Hematopoietic multipotent progenitor cell (in vitro differentiated cells): ENCODE measurements around the gene EMC9. TPM values are rescaled to one million over a fixed set of nuclear protein-coding genes. Genes with fewer than 3 reads are reported as not detected.

Source experiments
- DNase-seq, 3 donors: peaks; one replicate each; pipeline ENCODE4 v3.0.0-alpha.2; 2011 to 2015; ENCODE audit warnings: low read depth in 2 of 3, low spot score in 2 of 3
- total RNA-seq: library from RNA; depleted of rRNA; stranded (reverse); fragments of >200 nt; gene quantifications from one replicate; pipeline ENCODE4 v1.2.3, GENCODE V29; 2012

The EMC9 gene
- total RNA-seq, 1 donor = 14.3 TPM

GRCh38 chr14:24150567-24150966, 9.2 kb upstream of the EMC9 start:
- no peak for DNase-seq

- no peak for DNase-seq
Observed at GRCh38 chr14:24150061-24150460, 8.7 kb upstream of the EMC9 start.

DNA sequence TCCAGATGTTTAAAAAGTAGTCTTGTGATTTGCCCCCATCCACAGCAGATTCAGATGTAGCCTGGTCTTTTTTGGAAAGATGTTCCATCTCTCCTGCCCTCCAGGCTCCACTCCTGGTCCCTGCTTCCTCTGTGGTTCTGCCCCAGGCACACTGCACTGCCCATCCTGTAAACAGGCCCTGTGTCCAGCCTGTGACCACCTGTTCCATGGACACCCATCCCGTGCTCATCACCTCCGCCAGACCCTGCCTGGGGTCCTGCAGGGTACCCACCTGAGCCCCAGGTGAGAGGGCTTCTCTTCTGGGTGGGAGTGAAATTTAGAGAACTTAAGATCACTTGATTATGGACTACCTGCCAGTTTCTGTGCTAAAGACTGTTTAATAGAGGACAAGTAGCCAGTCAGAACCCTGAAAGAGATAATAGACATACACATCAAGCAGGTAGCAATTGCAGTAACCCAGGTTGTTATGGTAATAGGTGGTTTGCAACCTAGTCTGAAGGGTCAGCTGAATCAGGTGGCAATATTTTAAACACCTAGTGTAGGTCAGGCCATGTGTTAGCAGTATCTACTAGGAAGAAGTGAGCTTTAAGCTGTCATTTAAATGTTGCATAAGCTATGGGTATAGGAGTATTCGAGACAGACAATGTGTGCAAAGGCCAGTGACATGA, 8.0 kb upstream of the EMC9 start:
- no peak for DNase-seq

DNA sequence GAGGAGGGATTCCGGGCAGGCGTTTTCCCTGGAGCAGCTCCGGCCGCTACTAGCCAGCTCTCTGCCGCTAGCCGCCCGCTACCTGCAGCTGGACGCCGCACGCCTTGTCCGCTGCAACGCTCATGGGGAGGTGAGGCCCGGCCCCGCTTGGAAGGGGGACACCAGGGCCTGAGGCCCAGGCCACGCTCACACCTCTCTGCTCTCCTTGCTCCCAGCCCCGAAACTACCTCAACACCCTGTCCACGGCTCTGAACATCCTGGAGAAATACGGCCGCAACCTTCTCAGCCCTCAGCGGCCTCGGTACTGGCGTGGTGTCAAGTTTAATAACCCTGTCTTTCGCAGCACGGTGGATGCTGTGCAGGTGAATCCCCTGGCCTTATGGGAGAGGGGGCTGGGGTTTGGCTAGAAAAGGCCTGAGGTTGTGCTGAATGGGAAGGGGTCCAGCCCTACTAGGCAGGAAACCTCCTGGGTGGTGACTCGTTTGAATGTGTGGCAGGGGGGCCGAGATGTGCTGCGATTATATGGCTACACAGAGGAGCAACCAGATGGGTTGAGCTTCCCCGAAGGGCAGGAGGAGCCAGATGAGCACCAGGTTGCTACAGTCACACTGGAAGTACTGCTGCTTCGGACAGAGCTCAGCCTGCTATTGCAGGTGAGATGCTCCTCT, 6.5 kb upstream of the EMC9 start:
- no peak for DNase-seq

DNA sequence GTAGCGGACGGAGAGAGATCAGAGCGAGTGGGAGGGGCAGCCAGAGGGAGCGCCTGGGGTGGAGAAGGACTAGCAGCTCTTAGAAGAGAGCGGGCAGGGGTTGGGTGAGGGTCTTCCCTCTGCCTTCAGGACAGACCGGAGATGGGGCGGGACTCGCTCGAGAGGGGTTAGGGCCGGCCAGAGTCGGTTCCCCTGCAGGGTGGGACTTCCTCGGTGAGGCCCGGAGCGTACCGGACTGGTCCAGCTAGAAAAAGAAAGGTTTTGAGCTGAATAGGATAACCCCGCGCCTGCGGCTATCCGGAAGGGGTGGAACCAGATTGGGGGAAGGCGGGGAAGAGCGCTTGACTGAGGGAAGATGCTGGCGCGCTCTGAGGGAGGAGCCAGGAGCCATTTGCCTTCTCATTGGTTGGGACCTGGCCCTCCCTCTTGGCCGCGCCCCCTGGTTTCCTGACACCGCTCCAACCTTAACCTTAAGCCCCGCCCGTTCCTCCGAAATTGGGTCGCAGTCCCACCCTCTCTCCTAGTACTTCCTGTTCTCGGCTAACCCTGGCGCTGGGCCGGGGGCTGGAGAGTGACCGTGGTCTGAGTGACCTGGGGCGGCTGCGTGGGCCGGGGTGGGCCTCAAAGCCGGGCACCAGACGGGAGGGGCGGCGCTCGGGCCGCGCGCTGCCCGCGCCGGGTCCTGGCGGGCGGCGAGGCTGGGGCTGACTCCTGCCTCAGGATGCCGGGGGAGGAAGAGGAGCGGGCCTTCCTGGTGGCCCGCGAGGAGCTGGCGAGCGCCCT, 5.8 kb upstream of the EMC9 start, which contains the start of gene RNF31:
TSS of gene RNF31 (plus strand) at position 521 of the 783 bp plus-strand sequence. CDS start at position 722, 201 bp downstream.
- peak; percentile 86 to 99 (median 99) for DNase-seq

DNA sequence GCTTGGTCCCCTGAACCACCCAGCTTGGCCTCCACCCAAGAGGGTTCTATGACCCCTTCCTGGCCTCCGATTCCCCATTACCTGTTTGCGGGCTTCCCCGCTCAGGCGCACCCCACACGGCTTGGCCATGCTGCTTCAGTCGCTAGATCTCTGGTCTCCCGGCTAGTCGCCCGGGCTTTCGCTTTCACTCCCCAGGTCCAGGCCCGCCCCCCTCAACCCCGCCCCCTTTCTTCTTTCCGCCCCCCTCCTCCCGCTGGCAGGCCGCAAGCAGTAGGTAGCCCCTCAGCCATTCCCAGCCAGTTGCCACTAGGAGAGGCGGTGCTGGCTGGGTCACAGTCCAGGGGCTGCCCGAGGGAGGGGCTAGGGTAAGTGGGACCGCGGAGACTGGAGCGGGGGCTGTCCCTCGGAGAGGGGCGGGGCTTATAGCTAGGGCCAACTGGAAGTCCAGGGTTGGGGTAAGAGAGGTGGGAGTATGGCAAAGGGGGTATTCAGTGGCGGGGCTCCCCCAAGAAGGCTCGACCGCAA, 5.1 kb upstream of the EMC9 start, which contains the start of gene PSME2:
TSS of gene PSME2 (minus strand) at position 158 of the 525 bp plus-strand sequence. CDS start at position 129, 29 bp downstream.
- peak; percentile 65 to 98 (median 95) for DNase-seq

GRCh38 chr14:24145690-24146452, 4.5 kb upstream of the EMC9 start:
- no peak for DNase-seq

DNA sequence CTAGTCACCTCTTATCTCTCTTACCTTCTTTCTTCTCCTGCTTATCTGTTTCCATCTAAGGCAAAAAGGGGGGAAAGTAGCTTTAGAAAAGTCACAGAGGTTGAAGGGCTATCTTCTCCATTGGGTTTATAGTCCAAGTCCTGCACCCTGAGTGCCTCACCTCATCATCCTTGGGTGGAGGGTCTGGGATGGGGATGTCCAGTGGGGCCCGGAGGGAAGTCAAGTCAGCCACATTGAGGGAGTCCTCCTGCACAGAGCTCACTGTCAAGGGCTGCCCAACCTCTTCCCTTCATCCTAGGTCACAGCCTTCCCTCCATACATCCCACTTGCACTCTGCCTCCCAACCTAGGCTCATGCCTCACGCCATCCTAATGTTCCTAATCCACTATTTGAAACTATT, 3.8 kb upstream of the EMC9 start:
- DNase-seq = no peak

GRCh38 chr14:24144451-24144850, 3.1 kb upstream of the EMC9 start:
- no peak for DNase-seq

GRCh38 chr14:24143511-24143910, 2.1 kb upstream of the EMC9 start:
- no peak for DNase-seq

DNA sequence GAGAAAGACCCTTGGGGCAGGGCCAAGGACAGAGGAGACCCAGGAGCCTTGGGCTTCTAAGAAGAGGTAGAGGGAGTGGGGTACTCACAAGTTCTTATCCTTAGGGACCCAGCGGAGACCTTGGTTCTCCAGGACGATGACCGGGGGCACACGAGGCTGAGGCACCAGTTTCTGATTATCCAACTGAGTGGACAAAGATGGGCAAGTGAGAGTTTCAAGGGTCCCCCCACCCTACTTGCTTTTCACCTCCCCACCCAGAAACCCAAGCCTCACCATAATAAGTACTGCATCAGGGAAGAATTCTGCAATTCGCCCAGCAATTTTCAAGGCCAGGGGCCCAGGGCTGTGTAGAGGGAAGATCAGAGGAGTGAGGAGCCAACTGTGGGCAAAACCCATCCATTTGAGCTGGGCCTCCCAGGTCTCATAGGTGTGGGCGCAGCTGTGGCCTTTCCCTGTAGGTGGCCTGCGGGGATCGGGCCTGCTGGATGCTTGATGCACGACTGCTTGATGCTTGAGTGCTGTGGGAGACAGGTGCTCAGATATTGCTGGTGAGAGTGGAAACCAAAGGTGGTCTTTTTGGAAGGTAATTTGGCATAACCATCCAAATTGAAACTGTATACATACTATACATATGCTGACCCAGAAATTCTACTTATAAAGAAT, 2.0 kb downstream of the EMC9 start:
- DNase-seq = no peak

- DNase-seq = no peak
Observed at GRCh38 chr14:24138396-24139271, 2.8 kb downstream of the EMC9 start.

DNA sequence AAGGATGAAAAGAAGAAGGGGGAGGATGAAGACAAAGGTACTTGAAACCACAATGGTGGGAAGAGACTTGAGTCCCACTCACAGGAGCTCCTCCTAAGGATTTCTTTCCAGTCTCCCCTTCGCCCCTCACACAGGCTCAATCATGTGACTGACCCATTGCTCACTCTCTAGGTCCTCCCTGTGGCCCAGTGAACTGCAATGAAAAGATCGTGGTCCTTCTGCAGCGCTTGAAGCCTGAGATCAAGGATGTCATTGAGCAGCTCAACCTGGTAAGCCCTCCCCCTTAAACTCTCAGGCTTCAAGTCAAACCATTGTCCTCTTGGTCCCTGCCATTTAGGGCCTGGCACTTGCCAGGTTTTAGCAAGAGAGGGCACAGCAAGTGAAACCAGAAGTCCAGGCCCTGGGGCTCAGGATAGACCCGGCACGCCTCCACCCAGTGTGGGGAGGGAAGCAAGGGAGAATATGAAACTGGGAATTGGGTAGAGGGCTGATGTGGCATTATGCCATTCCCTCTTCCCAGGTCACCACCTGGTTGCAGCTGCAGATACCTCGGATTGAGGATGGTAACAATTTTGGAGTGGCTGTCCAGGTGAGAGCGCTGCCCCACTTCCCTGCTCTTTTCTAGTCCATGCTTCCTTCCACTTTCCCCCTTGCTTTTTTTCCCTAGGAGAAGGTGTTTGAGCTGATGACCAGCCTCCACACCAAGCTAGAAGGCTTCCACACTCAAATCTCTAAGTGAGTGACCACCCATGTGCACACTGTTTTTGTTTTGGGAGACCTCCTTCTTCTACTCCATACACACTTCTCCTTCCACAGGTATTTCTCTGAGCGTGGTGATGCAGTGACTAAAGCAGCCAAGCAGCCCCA, 3.6 kb downstream of the EMC9 start:
- no peak for DNase-seq

GRCh38 chr14:24136684-24137528, 4.5 kb downstream of the EMC9 start:
- no peak for DNase-seq

DNA sequence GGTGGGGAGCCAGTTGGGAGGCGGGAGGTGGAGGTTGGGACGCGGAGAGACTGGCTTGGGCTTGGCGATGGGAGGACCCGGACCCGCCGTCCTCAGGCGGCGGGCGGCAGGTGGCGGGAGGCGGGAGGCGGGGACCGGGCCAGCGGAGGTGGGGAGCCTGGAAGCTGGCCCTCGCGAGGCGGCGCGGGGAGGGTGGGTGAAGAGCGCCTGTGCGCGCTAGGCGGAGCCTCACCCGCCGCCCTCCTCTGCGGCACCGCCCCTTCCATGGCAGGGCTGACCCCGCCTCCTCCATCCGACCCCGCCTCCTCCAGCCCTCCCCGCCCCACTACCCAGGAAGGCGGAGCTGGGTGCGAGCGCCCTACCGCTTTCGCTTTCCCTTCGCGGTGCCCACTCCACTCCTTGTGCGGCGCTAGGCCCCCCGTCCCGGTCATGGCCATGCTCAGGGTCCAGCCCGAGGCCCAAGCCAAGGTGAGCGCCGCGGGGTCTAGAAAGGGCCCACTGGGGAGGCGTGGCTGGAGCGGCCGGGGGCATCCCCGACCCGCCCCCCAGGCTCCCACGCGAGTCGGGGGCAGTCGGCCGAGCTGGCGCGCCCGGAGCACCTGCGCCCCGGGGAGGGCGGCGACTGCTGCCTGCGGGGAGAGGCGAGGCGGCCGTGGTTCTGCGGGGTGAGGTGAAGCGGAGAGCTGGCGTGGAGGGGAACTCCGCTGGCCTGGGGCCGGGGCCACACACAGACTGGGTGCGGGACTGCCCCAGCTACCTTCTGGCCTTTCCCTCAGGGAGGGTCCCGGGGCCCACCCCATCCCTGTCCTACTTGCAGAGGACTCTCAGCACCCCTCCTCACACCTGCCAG, 5.3 kb downstream of the EMC9 start, which contains the start of gene PSME1:
TSS of gene PSME1 (plus strand) at position 361 of the 850 bp plus-strand sequence. CDS start at position 430, 69 bp downstream.
- peak; percentile 87 to 93 (median 92) for DNase-seq

GRCh38 chr14:24135584-24135833, 5.9 kb downstream of the EMC9 start:
- no peak for DNase-seq
